Bronchial epithelial cell (primary cell): ENCODE data around the gene SLC35A1. TPM values are rescaled to one million over a fixed set of nuclear protein-coding genes. Genes with fewer than 3 reads are reported as not detected.
A peak's percentile ranks its signal among the peaks of the same experiment; 100 is the strongest.

Experiments
- DNase-seq: peaks from one replicate; pipeline ENCODE4 v3.0.0-alpha.2; 2010; ENCODE audit warnings: low read depth
- FAIRE-seq: peaks from 2 replicates; lab custom pipeline; 2011; peaks lifted over from hg19 to GRCh38; lab: Jason Lieb, UNC
- H3K27me3 ChIP-seq: 2 replicates; pipeline ENCODE4 v1.5.1; 2011; ENCODE audit warnings: low read length; ENCODE audit not compliant: control insufficient read depth, insufficient read depth
- H3K36me3 ChIP-seq: 2 replicates; pipeline ENCODE4 v1.5.1; 2011; ENCODE audit warnings: low read length; ENCODE audit not compliant: control insufficient read depth, insufficient read depth
- H3K4me3 ChIP-seq: 2 replicates; pipeline ENCODE4 v1.5.1; 2011; ENCODE audit warnings: mild to moderate bottlenecking, low read depth, low read length, control low read depth
- total RNA-seq: library from RNA; depleted of rRNA; stranded (reverse); fragments of >200 nt; gene quantifications from 2 replicates; pipeline ENCODE4 v1.2.1, GENCODE V29; 2014
- TF ChIP-seq, protein P1 (sequence below): IDR thresholded peaks from 2 replicates; pipeline ENCODE4 v1.5.1; 2011; ENCODE audit warnings: mild to moderate bottlenecking, moderate library complexity, low read length, control low read depth, inconsistent platforms; ENCODE audit not compliant: insufficient read depth, severe bottlenecking

Gene SLC35A1
- total RNA-seq, 1 donor from 2014 or later = 14.5 TPM

DNA sequence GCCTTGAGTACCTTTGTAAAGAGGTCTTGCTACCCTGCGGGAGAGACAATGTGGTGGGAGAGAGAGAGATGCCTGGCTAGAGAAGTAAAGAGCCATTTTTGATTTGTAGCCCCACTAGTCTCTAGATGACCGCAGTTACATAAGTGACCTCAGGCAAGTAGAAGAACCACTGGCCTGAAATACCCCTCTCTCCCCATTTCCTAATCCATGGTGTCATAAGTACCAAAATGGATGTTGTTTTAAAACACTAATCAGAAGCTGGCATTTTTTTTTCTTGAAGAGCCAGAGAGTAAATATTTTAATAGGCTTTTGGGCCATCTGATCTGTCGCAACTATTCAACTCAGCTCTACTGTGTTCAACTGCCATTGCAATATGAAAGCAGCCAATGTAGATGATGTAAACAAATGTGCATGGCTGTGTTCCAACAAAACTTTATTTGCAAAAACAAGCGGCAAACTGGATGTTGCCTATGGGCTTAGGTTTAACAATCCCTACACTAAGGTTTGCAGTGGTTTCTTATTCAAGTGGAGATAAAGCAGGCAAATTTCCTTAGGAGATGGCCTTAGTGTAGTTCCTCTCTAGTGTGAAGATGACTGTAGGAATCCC is 80.5 kb downstream of the SLC35A1 start:
- no peak overlapping the region for H3K4me3 ChIP-seq
- no peaks in the 10 kb centered on the region for H3K27me3 ChIP-seq
- TF ChIP-seq, protein P1, sequence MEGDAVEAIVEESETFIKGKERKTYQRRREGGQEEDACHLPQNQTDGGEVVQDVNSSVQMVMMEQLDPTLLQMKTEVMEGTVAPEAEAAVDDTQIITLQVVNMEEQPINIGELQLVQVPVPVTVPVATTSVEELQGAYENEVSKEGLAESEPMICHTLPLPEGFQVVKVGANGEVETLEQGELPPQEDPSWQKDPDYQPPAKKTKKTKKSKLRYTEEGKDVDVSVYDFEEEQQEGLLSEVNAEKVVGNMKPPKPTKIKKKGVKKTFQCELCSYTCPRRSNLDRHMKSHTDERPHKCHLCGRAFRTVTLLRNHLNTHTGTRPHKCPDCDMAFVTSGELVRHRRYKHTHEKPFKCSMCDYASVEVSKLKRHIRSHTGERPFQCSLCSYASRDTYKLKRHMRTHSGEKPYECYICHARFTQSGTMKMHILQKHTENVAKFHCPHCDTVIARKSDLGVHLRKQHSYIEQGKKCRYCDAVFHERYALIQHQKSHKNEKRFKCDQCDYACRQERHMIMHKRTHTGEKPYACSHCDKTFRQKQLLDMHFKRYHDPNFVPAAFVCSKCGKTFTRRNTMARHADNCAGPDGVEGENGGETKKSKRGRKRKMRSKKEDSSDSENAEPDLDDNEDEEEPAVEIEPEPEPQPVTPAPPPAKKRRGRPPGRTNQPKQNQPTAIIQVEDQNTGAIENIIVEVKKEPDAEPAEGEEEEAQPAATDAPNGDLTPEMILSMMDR = no peak
- DNase-seq (no peak), FAIRE-seq (no peak)
- H3K36me3 ChIP-seq = peaks cover 1% of the 10 kb centered on the region

DNA sequence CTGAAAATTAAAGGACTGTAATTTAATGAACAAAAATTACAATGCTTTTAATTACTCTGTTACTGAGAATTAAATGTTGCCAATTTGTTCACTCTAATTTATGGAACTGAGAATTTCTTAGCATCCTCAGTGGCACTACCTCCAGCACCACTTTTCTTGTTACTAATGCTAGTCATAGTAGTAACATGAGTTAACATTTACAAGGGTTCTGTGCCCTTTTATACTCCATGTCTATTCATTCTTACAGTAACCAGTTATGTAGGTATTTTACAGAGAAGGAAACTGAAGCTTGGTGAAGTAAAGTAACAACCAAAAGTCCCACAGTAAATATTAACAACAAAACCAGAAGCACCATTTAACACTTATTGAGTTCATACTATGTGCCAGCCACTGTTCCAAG is 82.7 kb downstream of the SLC35A1 start:
- FAIRE-seq = no peak
- peaks cover 1% of the 10 kb centered on the region for H3K36me3 ChIP-seq
- TF ChIP-seq, protein P1 = no peak
- DNase-seq = no peak
- no peaks in the 10 kb centered on the region for H3K27me3 ChIP-seq
- no peak overlapping the region for H3K4me3 ChIP-seq

DNA sequence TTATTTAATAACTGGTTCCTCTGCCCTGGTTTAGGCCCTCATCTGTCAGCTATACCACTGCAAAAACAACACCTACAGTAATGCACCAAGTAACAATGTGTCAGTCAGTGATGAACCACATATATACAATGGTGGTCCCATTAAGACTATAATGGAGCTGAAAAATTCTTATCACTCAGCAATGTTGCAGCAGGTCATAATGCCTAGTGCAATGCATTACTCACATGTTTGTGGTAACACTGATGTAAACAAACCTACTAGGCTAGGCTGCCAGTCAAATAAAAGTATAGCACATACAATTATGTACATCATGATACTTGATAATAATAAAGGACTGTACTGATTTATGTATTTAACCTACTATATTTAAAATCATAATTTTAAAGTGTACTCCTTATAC is 85.7 kb downstream of the SLC35A1 start:
- Histone ChIP-seq H3K27me3 (no peaks in the 10 kb centered on the region), H3K36me3 (peaks cover 4% of the 10 kb centered on the region), H3K4me3 (no peak overlapping the region)
- FAIRE-seq = no peak
- TF ChIP-seq, protein P1 = no peak
- DNase-seq = peak; percentile 12

DNA sequence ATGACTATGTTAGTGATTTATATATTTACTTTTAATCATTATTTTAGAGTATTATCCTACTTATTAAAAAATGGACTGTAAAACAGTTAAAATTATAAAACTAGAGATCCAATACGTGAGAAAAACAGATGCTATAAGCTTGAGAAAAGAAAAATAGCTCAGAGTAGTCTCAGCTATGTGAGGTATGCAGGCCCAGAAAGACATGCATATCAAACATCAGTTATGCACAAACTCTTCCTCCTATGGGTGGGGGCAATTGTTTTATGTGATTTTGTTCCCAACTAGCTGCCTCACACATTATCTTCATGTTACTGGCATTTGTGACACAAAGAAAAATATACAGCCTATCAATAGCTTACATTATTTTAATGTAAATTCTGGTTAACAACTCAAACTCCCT is 88.2 kb downstream of the SLC35A1 start:
- Histone ChIP-seq H3K4me3 (no peak overlapping the region), H3K27me3 (no peaks in the 10 kb centered on the region), H3K36me3 (peaks cover 4% of the 10 kb centered on the region)
- no peak for FAIRE-seq
- no peak for DNase-seq
- TF ChIP-seq, protein P1 = no peak

Other genes with a start within 250 kb of the SLC35A1 start
- 5.0 and 7.2 TPM in 2 replicates for gene SMIM8, start 150.4 kb upstream of the SLC35A1 start, total RNA-seq
- gene GJB7, start 143.7 kb upstream of the SLC35A1 start, total RNA-seq = not detected in 2 replicates
- 1.6 and 3.1 TPM in 2 replicates for gene C6orf163, start 128.2 kb upstream of the SLC35A1 start, total RNA-seq
- under 0.01 TPM in 1 of 2 replicates, not detected in the other for gene CFAP206, start 65.0 kb upstream of the SLC35A1 start, total RNA-seq
- gene RARS2, start 117.0 kb downstream of the SLC35A1 start, total RNA-seq = 23.8 and 28.4 TPM in 2 replicates
- gene ORC3, start 117.2 kb downstream of the SLC35A1 start, total RNA-seq = 11.0 and 11.1 TPM in 2 replicates
- gene AKIRIN2, start 229.3 kb downstream of the SLC35A1 start, total RNA-seq = 22.6 and 30.2 TPM in 2 replicates